22Rv1 (cell line): ENCODE measurements around the gene GAB2.
A peak's percentile ranks its signal among the peaks of the same experiment; 100 is the strongest.

Experiments
- H3K27ac ChIP-seq: fragments of 450-650 bp; 2 replicates; pipeline ENCODE4 v1.5.1; 2017
- CTCF ChIP-seq: fragments of 450-650 bp; IDR thresholded peaks from 2 replicates; pipeline ENCODE4 v1.5.1; 2017; ENCODE audit warnings: mild to moderate bottlenecking
- ZFX ChIP-seq: fragments of 450-650 bp; IDR thresholded peaks from 2 replicates; pipeline ENCODE4 v1.6.1; 2017; ENCODE audit warnings: antibody characterized with exemption, borderline replicate concordance

Gene GAB2

GRCh38 chr11:78414321-78415051, 3.1 kb downstream of the GAB2 start:
- H3K27ac ChIP-seq = no peak overlapping the region
- TF ChIP-seq CTCF (peak; percentile 85), ZFX (no peak)

- no peak overlapping the region for H3K27ac ChIP-seq
- TF ChIP-seq ZFX (no peak), CTCF (no peak)
These were observed 9.0 kb downstream of the GAB2 start for GRCh38 chr11:78408619-78409018.

GRCh38 chr11:78406568-78407196, 10.9 kb downstream of the GAB2 start:
- TF ChIP-seq ZFX (no peak), CTCF (no peak)
- no peak overlapping the region for H3K27ac ChIP-seq

- H3K27ac ChIP-seq = no peak overlapping the region
- no peak for TF ChIP-seq CTCF
- TF ChIP-seq ZFX = no peak
These were observed 11.8 kb downstream of the GAB2 start for GRCh38 chr11:78405805-78406204.

- TF ChIP-seq ZFX (no peak), CTCF (no peak)
- H3K27ac ChIP-seq = no peak overlapping the region
These were observed 13.8 kb downstream of the GAB2 start for GRCh38 chr11:78403781-78404180.

- H3K27ac ChIP-seq = no peak overlapping the region
- no peak for TF ChIP-seq ZFX
- TF ChIP-seq CTCF = no peak
These were observed 14.8 kb downstream of the GAB2 start for GRCh38 chr11:78402847-78403246.

GRCh38 chr11:78400702-78401101, 16.9 kb downstream of the GAB2 start:
- H3K27ac ChIP-seq = no peak overlapping the region
- TF ChIP-seq ZFX (no peak), CTCF (no peak)
